A549 treated with GW870086 at 1 μM for 4 hours (cell line): ENCODE data around the gene GLA. TPM values are rescaled to one million over a fixed set of nuclear protein-coding genes. Genes with fewer than 3 reads are reported as not detected.

Source experiments
- total RNA-seq: library from RNA; stranded (reverse); fragments of 200-300 nt; extraction: Qiagen RNA extraction; gene quantifications from 5 replicates; pipeline ENCODE4 v1.2.3, GENCODE V29; 2022; ENCODE audit warnings: low read depth

GLA gene
- total RNA-seq, result 168 to 203 TPM (median 180 TPM) in 5 replicates

GRCh38 chrX:101407748-101408531 lies at the start of gene GLA, which contains the start of gene HNRNPH2:
Gene GLA, minus strand, starts transcription at chrX:101407925. Its CDS starts 22 bp downstream, at chrX:101407903.
Gene HNRNPH2, plus strand, starts transcription at chrX:101408222. Its CDS starts 3,767 bp downstream, at chrX:101411989.

GRCh38 chrX:101390664-101391525 lies 16.8 kb downstream of the GLA start, which contains the start of gene RPL36A:
Gene RPL36A, plus strand, starts transcription at chrX:101391011. Its CDS starts 33 bp downstream, at chrX:101391044.

GRCh38 chrX:101385795-101386541 lies 21.8 kb downstream of the GLA start, which contains the start of gene BTK:
Gene BTK, minus strand, starts transcription at chrX:101386191. Its CDS starts 10,907 bp downstream, at chrX:101375284.

GRCh38 chrX:101348452-101349192 lies 59.1 kb downstream of the GLA start, which contains the start of gene TIMM8A:
Gene TIMM8A, minus strand, starts transcription at chrX:101348742. Its CDS starts 78 bp downstream, at chrX:101348664.

Other genes starting within 250 kb of the GLA start
- gene DRP2, start 188.1 kb downstream of the GLA start, total RNA-seq, result 0.06 to 0.19 TPM (median 0.16 TPM) in 5 replicates
- 0.05 to 0.16 TPM (median 0.08 TPM) in 4 of 5 replicates, not detected in the other for gene TAF7L, start 116.6 kb downstream of the GLA start, total RNA-seq
- gene TIMM8A, start 59.2 kb downstream of the GLA start, total RNA-seq, result 26.9 to 32.5 TPM (median 30.7 TPM) in 5 replicates
- 0.12 to 0.34 TPM (median 0.14 TPM) in 5 replicates for gene BTK, start 21.7 kb downstream of the GLA start, total RNA-seq
- gene RPL36A, start 16.9 kb downstream of the GLA start, total RNA-seq, result 2,398 to 3,331 TPM (median 2,513 TPM) in 5 replicates
- 51.6 to 61.4 TPM (median 57.3 TPM) in 5 replicates for gene HNRNPH2, start 297 bp upstream of the GLA start, total RNA-seq
- gene ARMCX4, start 77.5 kb upstream of the GLA start, total RNA-seq, result 0.35 to 0.57 TPM (median 0.50 TPM) in 5 replicates
- gene ARMCX1, start 142.6 kb upstream of the GLA start, total RNA-seq, result 0.21 to 0.46 TPM (median 0.35 TPM) in 5 replicates
- 47.0 to 54.5 TPM (median 49.5 TPM) in 5 replicates for gene ARMCX6, start 210.1 kb upstream of the GLA start, total RNA-seq
- 20.1 to 26.0 TPM (median 23.0 TPM) in 5 replicates for gene ARMCX3, start 215.2 kb upstream of the GLA start, total RNA-seq